ENCODE data around the gene USP21. TPM values are rescaled to one million over a fixed set of nuclear protein-coding genes. Genes with fewer than 3 reads are reported as not detected.
A peak's percentile ranks its signal among the peaks of the same experiment; 100 is the strongest.

USP21 gene
- total RNA-seq, 4 donors from 2014 or later: 18.7 to 37.0 (median 28.8) TPM

DNA sequence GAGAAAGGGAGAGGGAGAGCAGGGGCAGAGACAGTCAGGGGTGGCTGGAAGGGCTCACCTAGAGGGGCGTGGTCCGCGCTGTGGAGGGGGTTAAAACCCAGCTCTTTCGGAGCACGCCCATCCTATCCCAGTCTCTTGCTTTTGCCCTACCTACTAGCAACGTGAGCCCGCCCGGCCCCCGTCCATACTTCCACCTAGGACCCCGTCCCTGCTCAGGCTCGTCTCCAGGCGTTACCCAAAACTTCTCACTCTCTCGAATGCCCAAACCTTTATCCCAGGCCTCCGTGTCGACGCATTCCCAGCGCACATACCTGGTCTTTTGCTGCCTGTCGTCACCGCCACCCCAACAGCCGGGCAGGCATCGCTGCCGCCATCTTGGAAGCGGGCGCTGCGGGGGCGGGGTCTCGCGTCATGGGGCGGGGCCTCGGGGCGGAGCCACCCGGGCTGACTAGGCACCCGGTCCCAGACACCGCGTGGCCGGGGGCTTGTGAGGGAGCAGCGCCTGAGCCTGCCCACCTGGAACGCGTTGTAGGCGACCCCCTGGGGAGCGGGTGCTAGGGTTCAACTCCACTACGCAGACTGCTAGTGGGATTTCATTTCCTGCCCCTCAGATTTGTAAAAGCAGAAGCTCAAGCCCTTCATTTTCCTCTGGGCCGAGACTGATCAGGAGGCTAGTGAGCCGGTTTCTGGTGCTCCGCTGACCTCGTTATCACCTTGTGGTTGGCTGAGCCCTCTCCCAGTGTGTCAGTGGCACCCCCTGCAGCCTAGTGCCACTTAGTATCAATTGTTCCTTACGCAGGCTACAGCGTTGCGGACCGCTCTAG, 18.0 kb downstream of the USP21 start, which contains the start of gene B4GALT3:
B4GALT3 (minus strand) TSS at position 396 of the 824 bp plus-strand sequence. CDS start 1,447 bp downstream, outside the sequence.
- TF ChIP-seq, protein P1, sequence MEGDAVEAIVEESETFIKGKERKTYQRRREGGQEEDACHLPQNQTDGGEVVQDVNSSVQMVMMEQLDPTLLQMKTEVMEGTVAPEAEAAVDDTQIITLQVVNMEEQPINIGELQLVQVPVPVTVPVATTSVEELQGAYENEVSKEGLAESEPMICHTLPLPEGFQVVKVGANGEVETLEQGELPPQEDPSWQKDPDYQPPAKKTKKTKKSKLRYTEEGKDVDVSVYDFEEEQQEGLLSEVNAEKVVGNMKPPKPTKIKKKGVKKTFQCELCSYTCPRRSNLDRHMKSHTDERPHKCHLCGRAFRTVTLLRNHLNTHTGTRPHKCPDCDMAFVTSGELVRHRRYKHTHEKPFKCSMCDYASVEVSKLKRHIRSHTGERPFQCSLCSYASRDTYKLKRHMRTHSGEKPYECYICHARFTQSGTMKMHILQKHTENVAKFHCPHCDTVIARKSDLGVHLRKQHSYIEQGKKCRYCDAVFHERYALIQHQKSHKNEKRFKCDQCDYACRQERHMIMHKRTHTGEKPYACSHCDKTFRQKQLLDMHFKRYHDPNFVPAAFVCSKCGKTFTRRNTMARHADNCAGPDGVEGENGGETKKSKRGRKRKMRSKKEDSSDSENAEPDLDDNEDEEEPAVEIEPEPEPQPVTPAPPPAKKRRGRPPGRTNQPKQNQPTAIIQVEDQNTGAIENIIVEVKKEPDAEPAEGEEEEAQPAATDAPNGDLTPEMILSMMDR (IDR thresholded peaks at IDR 0.05): no peak
- TF ChIP-seq POLR2AphosphoS5 (IDR thresholded peaks at IDR 0.05) (peak in 2 of 3 donors; percentile 46 to 69), POLR2A (IDR thresholded peaks at IDR 0.05) (peak in 1 of 2 donors; percentile 81), EP300 (IDR thresholded peaks at IDR 0.05) (no peak)
- H3K4me1 ChIP-seq: peaks cover 52% of the 10 kb centered on the region
- peak; percentile 94 for DNase-seq (ENCODE audit: low spot score in 2 of 2)

DNA sequence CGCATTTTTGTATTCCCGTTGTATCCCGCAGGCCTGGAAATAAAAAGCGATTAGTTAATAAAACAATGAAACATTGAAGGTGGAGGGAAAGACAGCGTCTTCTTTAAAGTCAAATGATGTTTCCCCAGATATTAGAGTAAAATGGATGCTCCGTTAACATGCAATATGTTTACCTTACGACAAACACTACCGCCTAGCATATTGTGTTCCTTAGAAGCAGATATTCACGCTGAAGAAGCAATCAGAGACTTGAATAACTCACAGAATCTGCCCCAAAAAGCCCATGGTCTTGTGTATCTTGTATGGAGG, 18.6 kb downstream of the USP21 start:
- peak overlapping the region; percentile 71 for H3K4me3 ChIP-seq
- no peaks in the 10 kb centered on the region for H3K27me3 ChIP-seq
- H3K27ac ChIP-seq: peak overlapping the region; percentile 86
- DNase-seq (ENCODE audit: low spot score in 2 of 2): no peak
- H3K4me1 ChIP-seq: peaks cover 52% of the 10 kb centered on the region
- TF ChIP-seq POLR2AphosphoS5 (IDR thresholded peaks at IDR 0.05) (no peak), EP300 (IDR thresholded peaks at IDR 0.05) (no peak), POLR2A (IDR thresholded peaks at IDR 0.05) (no peak)
- TF ChIP-seq, protein P1 (IDR thresholded peaks at IDR 0.05): no peak
- H3K9me3 ChIP-seq: no peaks in the 10 kb centered on the region
- WGBS: 58% methylated on average over 9 of the region's 9 CpGs
- H3K36me3 ChIP-seq: peaks cover 28% of the 10 kb centered on the region

More for the DNA sequence above, 18.0 kb downstream of the USP21 start, which contains the start of gene B4GALT3:
- Histone ChIP-seq H3K36me3 (peaks cover 33% of the 10 kb centered on the region), H3K4me3 (peak within 1 kb of the TSS; percentile 71), H3K27me3 (no peaks in the 10 kb centered on the region), H3K27ac (peak within 1 kb of the TSS; percentile 86), H3K9me3 (no peaks in the 10 kb centered on the region)
- WGBS: 6% methylated on average over 28 of the region's 50 CpGs

DNA sequence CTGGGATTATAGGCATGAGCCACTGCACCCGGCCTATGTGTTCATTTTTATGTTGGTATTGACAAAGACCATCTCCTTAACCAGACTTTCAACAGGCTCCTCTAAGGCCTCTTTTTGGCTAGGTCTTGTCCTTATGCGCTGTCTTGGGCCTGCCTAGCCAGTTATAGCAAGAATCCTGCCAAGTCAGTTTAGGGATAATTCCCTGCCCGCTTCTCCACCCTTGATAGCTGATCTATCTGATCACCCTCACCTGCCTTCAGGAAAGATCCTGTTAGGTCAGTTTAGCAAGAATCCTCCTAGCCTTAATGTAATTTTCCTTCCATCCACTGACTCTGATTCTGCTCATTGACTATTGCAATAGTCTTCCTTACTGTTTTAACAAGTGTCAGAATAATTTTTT, 20.4 kb downstream of the USP21 start:
- WGBS: 65% methylated on average over 3 of the region's 3 CpGs

DNA sequence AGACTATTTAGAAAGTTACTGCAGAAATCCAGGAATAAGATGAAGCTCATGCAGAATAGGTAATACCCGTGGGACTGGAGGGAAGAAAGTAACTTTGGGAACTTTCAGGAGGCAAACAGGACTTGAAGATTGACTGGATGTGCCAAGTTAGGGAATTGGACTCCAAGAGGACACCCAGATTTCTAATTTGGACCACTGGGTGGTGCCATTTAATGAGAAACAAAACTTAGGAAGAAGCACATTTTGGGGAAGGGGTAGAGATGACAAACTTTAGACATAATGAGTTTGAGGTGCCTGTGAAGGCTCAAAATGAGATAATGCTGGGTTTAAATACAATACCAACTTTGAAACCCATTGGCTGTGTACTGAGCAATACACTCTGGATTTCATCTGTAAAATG, 21.3 kb downstream of the USP21 start:
- WGBS: 64% methylated on average over 1 of the region's 1 CpG
- no peak for DNase-seq (ENCODE audit: low spot score in 2 of 2)
- peaks cover 57% of the 10 kb centered on the region for H3K4me1 ChIP-seq

More for the DNA sequence above, 20.4 kb downstream of the USP21 start:
- no peak overlapping the region for H3K27ac ChIP-seq
- no peak for DNase-seq (ENCODE audit: low spot score in 2 of 2)
- TF ChIP-seq POLR2AphosphoS5 (IDR thresholded peaks at IDR 0.05) (no peak), POLR2A (IDR thresholded peaks at IDR 0.05) (no peak), EP300 (IDR thresholded peaks at IDR 0.05) (no peak)
- TF ChIP-seq, protein P1 (IDR thresholded peaks at IDR 0.05): no peak
- H3K4me3 ChIP-seq: no peak overlapping the region
- peaks cover 52% of the 10 kb centered on the region for H3K4me1 ChIP-seq
- H3K27me3 ChIP-seq: no peaks in the 10 kb centered on the region
- peaks cover 12% of the 10 kb centered on the region for H3K36me3 ChIP-seq
- H3K9me3 ChIP-seq: no peaks in the 10 kb centered on the region

DNA sequence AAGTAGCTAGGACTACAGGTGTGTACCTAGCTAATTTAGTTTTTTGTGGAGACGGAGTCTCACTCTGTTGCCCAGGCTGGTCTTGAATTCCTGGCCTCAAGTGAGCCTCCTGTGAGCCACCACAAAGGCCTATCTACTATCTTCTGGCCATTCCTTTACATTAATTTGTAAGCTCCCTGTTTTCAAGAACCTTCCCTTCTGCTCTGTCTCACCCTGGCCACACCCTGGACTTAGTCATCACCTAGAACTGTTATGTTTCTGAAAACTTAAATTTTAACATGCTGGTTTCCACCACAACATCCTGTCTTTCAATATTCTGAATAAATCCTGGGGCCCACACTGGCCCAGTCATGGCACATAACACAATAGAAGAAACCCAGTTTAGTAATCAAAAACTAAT, 22.9 kb downstream of the USP21 start:
- no peak overlapping the region for H3K4me3 ChIP-seq
- H3K27ac ChIP-seq: no peak overlapping the region
- no peaks in the 10 kb centered on the region for H3K9me3 ChIP-seq
- H3K36me3 ChIP-seq: no peaks in the 10 kb centered on the region
- peaks cover 56% of the 10 kb centered on the region for H3K4me1 ChIP-seq
- no peaks in the 10 kb centered on the region for H3K27me3 ChIP-seq
- TF ChIP-seq, protein P1 (IDR thresholded peaks at IDR 0.05): no peak
- TF ChIP-seq EP300 (IDR thresholded peaks at IDR 0.05): no peak
- no peak for TF ChIP-seq POLR2A (IDR thresholded peaks at IDR 0.05)
- no peak for TF ChIP-seq POLR2AphosphoS5 (IDR thresholded peaks at IDR 0.05)
- no peak for DNase-seq (ENCODE audit: low spot score in 2 of 2)
- 80% methylated on average over 1 of the region's 1 CpG for WGBS

More for the DNA sequence above, 21.3 kb downstream of the USP21 start:
- Histone ChIP-seq H3K9me3 (no peaks in the 10 kb centered on the region), H3K27ac (no peak overlapping the region), H3K4me3 (no peak overlapping the region), H3K36me3 (peaks cover 2% of the 10 kb centered on the region), H3K27me3 (no peaks in the 10 kb centered on the region)
- TF ChIP-seq POLR2A (IDR thresholded peaks at IDR 0.05): no peak
- TF ChIP-seq POLR2AphosphoS5 (IDR thresholded peaks at IDR 0.05): no peak
- TF ChIP-seq EP300 (IDR thresholded peaks at IDR 0.05): no peak
- TF ChIP-seq, protein P1 (IDR thresholded peaks at IDR 0.05): peak in 1 of 2 donors; percentile 11
